HepG2 (cell line): ENCODE measurements around the gene GRAMD1A. TPM values are rescaled to one million over a fixed set of nuclear protein-coding genes. Genes with fewer than 3 reads are reported as not detected.
A peak's percentile ranks its signal among the peaks of the same experiment; 100 is the strongest.

Experiments
- CCDC6 ChIP-seq: sonication (generic); formaldehyde crosslinking; IDR thresholded peaks from 2 replicates; pipeline ENCODE4 v1.8.1; 2022; ENCODE audit warnings: mild to moderate bottlenecking, missing genetic modification reagents, moderate library complexity
- ESRRA ChIP-seq: sonication (generic); formaldehyde crosslinking; IDR thresholded peaks from 2 replicates; pipeline ENCODE4 v1.5.1; 2020; ENCODE audit warnings: mild to moderate bottlenecking, low read depth, missing genetic modification reagents
- FOXA1 ChIP-seq, 2 experiments: fragments of 450-650 bp in 1 of 2; sonication (generic) in 1 of 2; formaldehyde crosslinking in 1 of 2; IDR thresholded peaks; 2 replicates each; pipeline versions ENCODE4 v1.4.0 to v1.6.1; 2016 to 2020; ENCODE audit warnings: missing genetic modification reagents in 1 of 2
- GLI4 ChIP-seq: sonication (generic); formaldehyde crosslinking; IDR thresholded peaks from 2 replicates; pipeline ENCODE4 v1.5.1; 2020; ENCODE audit warnings: missing genetic modification reagents, mild to moderate bottlenecking, moderate library complexity, borderline replicate concordance
- KDM5B ChIP-seq: sonication (generic); formaldehyde crosslinking; IDR thresholded peaks from 2 replicates; pipeline ENCODE4 v1.4.0; 2020; ENCODE audit warnings: missing genetic modification reagents, mild to moderate bottlenecking, borderline replicate concordance
- PCBP2 ChIP-seq: fragments of 200-400 bp; formaldehyde crosslinking; optimal IDR thresholded peaks from 2 replicates; pipeline ENCODE3; 2018; ENCODE audit warnings: low read length, low read depth; ENCODE audit not compliant: poor library complexity, severe bottlenecking
- RARA ChIP-seq: IDR thresholded peaks from 2 replicates; pipeline ENCODE4 v1.6.1; 2016; ENCODE audit warnings: missing genetic modification reagents, missing compliant biosample characterization
- TSC22D2 ChIP-seq: sonication (generic); formaldehyde crosslinking; IDR thresholded peaks from 2 replicates; pipeline ENCODE4 v1.5.1; 2020; ENCODE audit warnings: missing genetic modification reagents, mild to moderate bottlenecking, borderline replicate concordance
- USF2 ChIP-seq, 2 experiments: sonication (generic) in 1 of 2; formaldehyde crosslinking in 1 of 2; IDR thresholded peaks; 2 replicates each; pipeline versions ENCODE4 v1.5.1 to v1.6.1; 2011 to 2020; ENCODE audit warnings: borderline replicate concordance in 1 of 2, low read depth in 1 of 2, low read length in 1 of 2, mild to moderate bottlenecking in 1 of 2, missing genetic modification reagents in 1 of 2, moderate library complexity in 1 of 2
- ZBTB34 ChIP-seq: sonication (generic); formaldehyde crosslinking; IDR thresholded peaks from 2 replicates; pipeline ENCODE4 v1.8.0; 2022; ENCODE audit warnings: mild to moderate bottlenecking, missing genetic modification reagents
- ZBTB42 ChIP-seq: sonication (generic); formaldehyde crosslinking; IDR thresholded peaks from 2 replicates; pipeline ENCODE4 v1.5.0; 2020; ENCODE audit warnings: mild to moderate bottlenecking, missing genetic modification reagents
- ZBTB46 ChIP-seq: sonication (generic); formaldehyde crosslinking; IDR thresholded peaks from 2 replicates; pipeline ENCODE4 v1.4.0; 2020; ENCODE audit warnings: mild to moderate bottlenecking, missing genetic modification reagents, borderline replicate concordance
- ZEB1 ChIP-seq: IDR thresholded peaks from 2 replicates; pipeline ENCODE4 v1.6.1; 2012; ENCODE audit warnings: mild to moderate bottlenecking, low read depth, inconsistent platforms; ENCODE audit not compliant: insufficient replicate concordance
- ZNF276 ChIP-seq: sonication (generic); formaldehyde crosslinking; IDR thresholded peaks from 2 replicates; pipeline ENCODE4 v1.4.0; 2020; ENCODE audit warnings: mild to moderate bottlenecking, low read depth, missing genetic modification reagents
- ZNF451 ChIP-seq: sonication (generic); formaldehyde crosslinking; IDR thresholded peaks from 2 replicates; pipeline ENCODE4 v1.5.0; 2020; ENCODE audit warnings: mild to moderate bottlenecking, missing genetic modification reagents
- ZNF564 ChIP-seq: sonication (generic); formaldehyde crosslinking; IDR thresholded peaks from 2 replicates; pipeline ENCODE4 v1.8.1; 2023; ENCODE audit warnings: mild to moderate bottlenecking, missing genetic modification reagents
- ZNF800 ChIP-seq: sonication (generic); formaldehyde crosslinking; IDR thresholded peaks from 2 replicates; pipeline ENCODE4 v1.4.0; 2020; ENCODE audit warnings: missing genetic modification reagents
- ZSCAN20 ChIP-seq: sonication (generic); formaldehyde crosslinking; IDR thresholded peaks from 2 replicates; pipeline ENCODE4 v1.4.0; 2020; ENCODE audit warnings: missing genetic modification reagents, mild to moderate bottlenecking, borderline replicate concordance
- polyA plus RNA-seq, 8 experiments: library from polyadenylated mRNA; depleted of rRNA in 3 of 8; stranded (reverse) in 7 of 8; unstranded in 1 of 8; fragments of >200 nt; fragmentation: Illumina TruSeq in 4 of 8; extraction: Trizol in 4 of 8; gene quantifications; 2 replicates each; pipeline versions ENCODE4 v1.2.1 to v1.2.3, GENCODE V29; 2011 to 2016; ENCODE audit warnings: low read depth in 4 of 8, missing spikeins in 1 of 8, mixed read lengths in 1 of 8; ENCODE audit not compliant: insufficient read depth in 1 of 8
- total RNA-seq, 5 experiments: library from RNA; depleted of rRNA; stranded (reverse); fragments of >200 nt; fragmentation: Illumina TruSeq; extraction: Trizol; gene quantifications; 2 replicates each; pipeline ENCODE4 v1.2.3, GENCODE V29; 2016; ENCODE audit warnings: low read depth in 1 of 5

GRAMD1A gene
- total and polyA plus RNA-seq, 2 of the 13 experiments (the other 11 are each of a cell fraction or from before 2014, with no cell fraction given): 14.7 to 181 TPM

GRCh38 chr19:34961775-34962686, 38.1 kb upstream of the GRAMD1A start (continued):
- TF ChIP-seq CCDC6 (no peak), ZNF800 (CRISPR knock-in tag) (0 out of 2 replicates have a peak, but pooled peaks have one; percentile 27), ZSCAN20 (CRISPR knock-in tag) (no peak; the same call in 1 of the 2 replicates), ESRRA (CRISPR knock-in tag) (no peak), ZNF276 (CRISPR knock-in tag) (no peak), KDM5B (CRISPR knock-in tag) (no peak), GLI4 (no peak), ZEB1 (no peak), ZBTB46 (CRISPR knock-in tag) (no peak), ZBTB42 (no peak), RARA (CRISPR knock-in tag) (peak; percentile 60), USF2 (IDR thresholded peaks at IDR 0.05; ENCODE audit: low read depth, low read length) (no peak), USF2 (CRISPR knock-in tag; IDR thresholded peaks at IDR 0.05; ENCODE audit: borderline replicate concordance) (no peak), TSC22D2 (CRISPR knock-in tag) (no peak), ZBTB34 (no peak), ZNF564 (CRISPR knock-in tag) (no peak), ZNF451 (CRISPR knock-in tag) (no peak), PCBP2 (no peak), FOXA1 (IDR thresholded peaks at IDR 0.05) (no peak), FOXA1 (CRISPR knock-in tag; IDR thresholded peaks at IDR 0.05) (peak; percentile 56; the same call in 1 of the 2 replicates)
